Neural progenitor cell (in vitro differentiated cells): ENCODE measurements around the gene SPOCD1. TPM values are rescaled to one million over a fixed set of nuclear protein-coding genes. Genes with fewer than 3 reads are reported as not detected.

ENCODE experiments used
- DNase-seq: peaks from one replicate; pipeline ENCODE4 v3.0.0-alpha.2; 2016; ENCODE audit warnings: low spot score
- H2AFZ ChIP-seq: fragments of 200-600 bp; sonication (generic); replicated peaks from 2 replicates; pipeline ENCODE4 v1.6.1; 2016; ENCODE audit warnings: antibody characterized with exemption
- H3F3A ChIP-seq: fragments of 200-600 bp; sonication (generic); 2 replicates; pipeline ENCODE4 v1.6.1; 2016; ENCODE audit warnings: antibody characterized with exemption, low read depth
- H3K27ac ChIP-seq: fragments of 200-600 bp; sonication (generic); 2 replicates; pipeline ENCODE4 v1.5.1; 2016; ENCODE audit warnings: mild to moderate bottlenecking
- H3K27me3 ChIP-seq: fragments of 200-600 bp; sonication (generic); 2 replicates; pipeline ENCODE4 v1.6.1; 2016; ENCODE audit warnings: mild to moderate bottlenecking, moderate library complexity
- H3K36me3 ChIP-seq: fragments of 200-600 bp; sonication (generic); 2 replicates; pipeline ENCODE4 v1.5.1; 2016
- H3K4me1 ChIP-seq: fragments of 200-600 bp; sonication (generic); 2 replicates; pipeline ENCODE4 v1.6.1; 2016; ENCODE audit warnings: mixed run types
- H3K4me2 ChIP-seq: fragments of 200-600 bp; sonication (generic); 2 replicates; pipeline ENCODE4 v1.6.1; 2016
- H3K4me3 ChIP-seq: fragments of 200-600 bp; sonication (generic); 2 replicates; pipeline ENCODE4 v1.5.1; 2016
- H3K79me2 ChIP-seq: fragments of 200-600 bp; sonication (generic); 2 replicates; pipeline ENCODE4 v1.6.1; 2016; ENCODE audit warnings: low read depth
- H3K9ac ChIP-seq: fragments of 200-600 bp; sonication (generic); 2 replicates; pipeline ENCODE4 v1.6.1; 2016
- H3K9me3 ChIP-seq: fragments of 200-600 bp; sonication (generic); 2 replicates; pipeline ENCODE4 v1.5.1; 2016; ENCODE audit warnings: low read depth
- H4K20me1 ChIP-seq: fragments of 200-600 bp; sonication (generic); 2 replicates; pipeline ENCODE4 v1.6.1; 2016; ENCODE audit warnings: low read depth
- H3K27ac Mint-ChIP-seq: 3 replicates; pipeline ENCODE4 v1.8.0; 2021; ENCODE audit warnings: mixed read lengths
- H3K27me3 Mint-ChIP-seq: 2 replicates; pipeline ENCODE4 v1.8.0; 2022; ENCODE audit warnings: low read depth, mild to moderate bottlenecking, inconsistent platforms, moderate library complexity, mixed read lengths; ENCODE audit not compliant: insufficient read depth
- H3K36me3 Mint-ChIP-seq: 3 replicates; pipeline ENCODE4 v1.8.0; 2021; ENCODE audit warnings: mixed read lengths
- H3K4me1 Mint-ChIP-seq: 3 replicates; pipeline ENCODE4 v1.8.0; 2021; ENCODE audit warnings: mixed read lengths
- H3K4me3 Mint-ChIP-seq: 3 replicates; pipeline ENCODE4 v1.8.0; 2021; ENCODE audit warnings: mild to moderate bottlenecking, moderate library complexity, mixed read lengths
- H3K9me3 Mint-ChIP-seq: 3 replicates; pipeline ENCODE4 v1.8.0; 2020; ENCODE audit warnings: mixed read lengths
- CTCF ChIP-seq: fragments of 200-600 bp; sonication (generic); IDR thresholded peaks from 2 replicates; pipeline ENCODE4 v1.5.1; 2017; ENCODE audit warnings: antibody characterized with exemption, mild to moderate bottlenecking
- EZH2 ChIP-seq: fragments of 200-600 bp; sonication (generic); IDR thresholded peaks from 2 replicates; pipeline ENCODE4 v1.6.1; 2017; ENCODE audit warnings: antibody characterized with exemption, mild to moderate bottlenecking, moderate library complexity
- EZH2phosphoT487 ChIP-seq: fragments of 200-600 bp; sonication (generic); IDR thresholded peaks from 2 replicates; pipeline ENCODE4 v1.6.1; 2017; ENCODE audit warnings: antibody characterized with exemption
- total RNA-seq: library from RNA; depleted of rRNA; stranded (reverse); fragments of >200 nt; gene quantifications from 2 replicates; pipeline ENCODE4 v1.2.3, GENCODE V29; 2015; ENCODE audit warnings: low replicate concordance

Gene SPOCD1
- total RNA-seq, 1 donor from 2014 or later, result 1.4 TPM

GRCh38 chr1:31767225-31767624, 48.6 kb downstream of the SPOCD1 start:
- Mint-ChIP-seq H3K4me3 (peak overlapping the region; percentile 65), H3K9me3 (no peaks in the 10 kb centered on the region), H3K27me3 (peaks cover 29% of the 10 kb centered on the region), H3K27ac (no peak overlapping the region), H3K36me3 (no peaks in the 10 kb centered on the region), H3K4me1 (peaks cover 73% of the 10 kb centered on the region)
- no peaks in the 10 kb centered on the region for H3K9me3 ChIP-seq
- H4K20me1 ChIP-seq, result peaks cover 2% of the 10 kb centered on the region
- H3K4me3 ChIP-seq, result no peak overlapping the region
- no peak overlapping the region for H2AFZ ChIP-seq
- no peak overlapping the region for H3K4me2 ChIP-seq
- TF ChIP-seq CTCF (no peak), EZH2 (no peak), EZH2phosphoT487 (no peak)
- no peaks in the 10 kb centered on the region for H3K36me3 ChIP-seq
- no peaks in the 10 kb centered on the region for H3K79me2 ChIP-seq
- no peak overlapping the region for H3K9ac ChIP-seq
- H3F3A ChIP-seq, result peaks cover 40% of the 10 kb centered on the region
- H3K27ac ChIP-seq, result no peak overlapping the region
- H3K4me1 ChIP-seq, result peaks cover 52% of the 10 kb centered on the region
- DNase-seq, result no peak
- peaks cover 44% of the 10 kb centered on the region for H3K27me3 ChIP-seq

GRCh38 chr1:31765516-31765915, 50.3 kb downstream of the SPOCD1 start:
- H3K36me3 ChIP-seq, result no peaks in the 10 kb centered on the region
- Mint-ChIP-seq H3K27me3 (peaks cover 13% of the 10 kb centered on the region), H3K4me3 (peak overlapping the region; percentile 41), H3K9me3 (no peaks in the 10 kb centered on the region), H3K4me1 (peaks cover 70% of the 10 kb centered on the region), H3K27ac (no peak overlapping the region), H3K36me3 (no peaks in the 10 kb centered on the region)
- no peak overlapping the region for H2AFZ ChIP-seq
- no peak overlapping the region for H3K27ac ChIP-seq
- no peaks in the 10 kb centered on the region for H3K79me2 ChIP-seq
- H3K27me3 ChIP-seq, result peaks cover 37% of the 10 kb centered on the region
- H3K4me2 ChIP-seq, result no peak overlapping the region
- no peak for DNase-seq
- no peak overlapping the region for H3K4me3 ChIP-seq
- H3K4me1 ChIP-seq, result peaks cover 50% of the 10 kb centered on the region
- H4K20me1 ChIP-seq, result peaks cover 16% of the 10 kb centered on the region
- no peak overlapping the region for H3K9ac ChIP-seq
- peak; percentile 30 for TF ChIP-seq EZH2phosphoT487
- no peak for TF ChIP-seq EZH2
- H3F3A ChIP-seq, result peaks cover 53% of the 10 kb centered on the region
- no peaks in the 10 kb centered on the region for H3K9me3 ChIP-seq

GRCh38 chr1:31765041-31765467, 50.8 kb downstream of the SPOCD1 start:
- H3K4me3 Mint-ChIP-seq, result peak overlapping the region; percentile 91
- H4K20me1 ChIP-seq, result peaks cover 18% of the 10 kb centered on the region
- peak; percentile 68 for DNase-seq
- H3F3A ChIP-seq, result peaks cover 53% of the 10 kb centered on the region
- H3K9me3 ChIP-seq, result no peaks in the 10 kb centered on the region
- H3K79me2 ChIP-seq, result no peaks in the 10 kb centered on the region
- peaks cover 32% of the 10 kb centered on the region for H3K27me3 ChIP-seq
- peaks cover 13% of the 10 kb centered on the region for H3K27me3 Mint-ChIP-seq
- H2AFZ ChIP-seq, result no peak overlapping the region
- no peak overlapping the region for H3K4me3 ChIP-seq
- peaks cover 68% of the 10 kb centered on the region for H3K4me1 Mint-ChIP-seq
- H3K9me3 Mint-ChIP-seq, result no peaks in the 10 kb centered on the region
- no peaks in the 10 kb centered on the region for H3K36me3 ChIP-seq
- peaks cover 49% of the 10 kb centered on the region for H3K4me1 ChIP-seq
- TF ChIP-seq EZH2phosphoT487 (no peak), EZH2 (no peak), CTCF (peak; percentile 44)
- H3K27ac Mint-ChIP-seq, result no peak overlapping the region
- peak overlapping the region; percentile 83 for H3K4me2 ChIP-seq
- H3K27ac ChIP-seq, result no peak overlapping the region
- no peaks in the 10 kb centered on the region for H3K36me3 Mint-ChIP-seq
- no peak overlapping the region for H3K9ac ChIP-seq

GRCh38 chr1:31764312-31765040, 51.3 kb downstream of the SPOCD1 start, which contains the start of gene ADGRB2:
Gene ADGRB2 (minus strand): TSS chr1:31764340. CDS start chr1:31757221, 7,119 bp downstream.
- Histone ChIP-seq H3K27me3 (peaks cover 31% of the 10 kb centered on the region), H3F3A (peaks cover 56% of the 10 kb centered on the region), H3K9ac (no peak within 1 kb of the TSS), H3K4me3 (peak within 1 kb of the TSS; percentile 58), H2AFZ (peak within 1 kb of the TSS; percentile 94), H3K27ac (no peak within 1 kb of the TSS), H3K79me2 (no peaks in the 10 kb centered on the region), H3K4me1 (peaks cover 47% of the 10 kb centered on the region), H3K36me3 (no peaks in the 10 kb centered on the region), H4K20me1 (peaks cover 23% of the 10 kb centered on the region), H3K9me3 (no peaks in the 10 kb centered on the region), H3K4me2 (peak within 1 kb of the TSS; percentile 83)
- peaks cover 69% of the 10 kb centered on the region for H3K4me1 Mint-ChIP-seq
- no peaks in the 10 kb centered on the region for H3K36me3 Mint-ChIP-seq
- H3K27ac Mint-ChIP-seq, result peak within 1 kb of the TSS; percentile 23
- peaks cover 15% of the 10 kb centered on the region for H3K27me3 Mint-ChIP-seq
- peak; percentile 31 for TF ChIP-seq CTCF
- no peak for TF ChIP-seq EZH2
- no peaks in the 10 kb centered on the region for H3K9me3 Mint-ChIP-seq
- DNase-seq, result peak; percentile 89
- peak within 1 kb of the TSS; percentile 92 for H3K4me3 Mint-ChIP-seq
